Loucy (cell line): ENCODE data around the gene CD300A.

ENCODE experiments used
- H2AFZ ChIP-seq: fragments of 200-600 bp; sonication (generic); 2 replicates; pipeline ENCODE4 v1.6.0; 2016; ENCODE audit warnings: antibody characterized with exemption, mild to moderate bottlenecking, low read length, moderate library complexity
- H3F3A ChIP-seq: fragments of 200-600 bp; 2 replicates; pipeline ENCODE4 v1.6.0; 2016; ENCODE audit warnings: antibody characterized with exemption, low read depth, mild to moderate bottlenecking
- H3K27me3 ChIP-seq: fragments of 200-600 bp; sonication (generic); 2 replicates; pipeline ENCODE4 v1.6.1; 2014; ENCODE audit warnings: low read length, mild to moderate bottlenecking; ENCODE audit not compliant: insufficient read depth, poor library complexity, severe bottlenecking
- H3K36me3 ChIP-seq: fragments of 200-600 bp; sonication (generic); 2 replicates; pipeline ENCODE4 v1.6.1; 2016; ENCODE audit warnings: low read length; ENCODE audit not compliant: insufficient read depth
- H3K4me1 ChIP-seq: fragments of 200-600 bp; sonication (generic); 2 replicates; pipeline ENCODE4 v1.5.1; 2014; ENCODE audit warnings: low read length, mild to moderate bottlenecking; ENCODE audit not compliant: insufficient read depth, poor library complexity, severe bottlenecking
- H3K4me2 ChIP-seq: fragments of 200-600 bp; sonication (generic); 2 replicates; pipeline ENCODE4 v1.6.0; 2014; ENCODE audit warnings: antibody characterized with exemption, low read length, low read depth, mild to moderate bottlenecking; ENCODE audit not compliant: poor library complexity, severe bottlenecking
- H3K4me3 ChIP-seq: fragments of 200-600 bp; sonication (generic); 2 replicates; pipeline ENCODE4 v1.5.1; 2014; ENCODE audit warnings: low read length, mild to moderate bottlenecking, mixed read lengths; ENCODE audit not compliant: poor library complexity, severe bottlenecking
- H3K79me2 ChIP-seq: fragments of 200-600 bp; sonication (generic); 2 replicates; pipeline ENCODE4 v1.6.1; 2014; ENCODE audit warnings: low read length; ENCODE audit not compliant: insufficient read depth
- H3K9ac ChIP-seq: fragments of 200-600 bp; sonication (generic); 2 replicates; pipeline ENCODE4 v1.6.0; 2014; ENCODE audit warnings: mild to moderate bottlenecking, low read depth, low read length, moderate library complexity; ENCODE audit not compliant: poor library complexity, severe bottlenecking
- H3K9me2 ChIP-seq: fragments of 200-600 bp; sonication (generic); replicated peaks from 2 replicates; pipeline ENCODE4 v1.6.1; 2016; ENCODE audit warnings: low read depth, low read length, mixed read lengths
- H3K9me3 ChIP-seq: fragments of 200-600 bp; sonication (generic); 2 replicates; pipeline ENCODE4 v1.6.1; 2014; ENCODE audit warnings: mild to moderate bottlenecking, antibody characterized with exemption, low read length, low read depth; ENCODE audit not compliant: insufficient read depth
- H4K20me1 ChIP-seq: fragments of 200-600 bp; sonication (generic); 2 replicates; pipeline ENCODE4 v1.6.0; 2014; ENCODE audit warnings: antibody characterized with exemption, low read length, mild to moderate bottlenecking; ENCODE audit not compliant: insufficient read depth, poor library complexity, severe bottlenecking
- CTCF ChIP-seq: fragments of 200-600 bp; sonication (generic); conservative IDR thresholded peaks from 2 replicates; pipeline ENCODE4 v1.5.1; 2014; ENCODE audit warnings: mild to moderate bottlenecking, antibody characterized with exemption, low read length
- EZH2phosphoT487 ChIP-seq: fragments of 200-600 bp; IDR thresholded peaks from 2 replicates; pipeline ENCODE4 v1.6.1; 2018; ENCODE audit warnings: antibody characterized with exemption, mild to moderate bottlenecking, moderate library complexity, borderline replicate concordance

Gene CD300A

GRCh38 chr17:74523308-74523707, 56.9 kb downstream of the CD300A start:
- H3F3A ChIP-seq = no peaks in the 10 kb centered on the region
- H4K20me1 ChIP-seq = no peaks in the 10 kb centered on the region
- no peak overlapping the region for H3K4me2 ChIP-seq
- H3K9ac ChIP-seq = no peak overlapping the region
- H3K36me3 ChIP-seq = no peaks in the 10 kb centered on the region
- TF ChIP-seq CTCF (no peak), EZH2phosphoT487 (no peak)
- H3K27me3 ChIP-seq = no peaks in the 10 kb centered on the region
- H3K4me3 ChIP-seq = no peak overlapping the region
- no peaks in the 10 kb centered on the region for H3K9me3 ChIP-seq
- no peaks in the 10 kb centered on the region for H3K9me2 ChIP-seq
- no peaks in the 10 kb centered on the region for H3K4me1 ChIP-seq
- no peak overlapping the region for H2AFZ ChIP-seq
- no peaks in the 10 kb centered on the region for H3K79me2 ChIP-seq

GRCh38 chr17:74524653-74525464, 58.4 kb downstream of the CD300A start:
- H2AFZ ChIP-seq = no peak overlapping the region
- no peak overlapping the region for H3K4me2 ChIP-seq
- H3K27me3 ChIP-seq = no peaks in the 10 kb centered on the region
- no peak overlapping the region for H3K9ac ChIP-seq
- H3K36me3 ChIP-seq = no peaks in the 10 kb centered on the region
- H3K4me1 ChIP-seq = no peaks in the 10 kb centered on the region
- TF ChIP-seq EZH2phosphoT487 (no peak), CTCF (no peak)
- H3K9me3 ChIP-seq = no peaks in the 10 kb centered on the region
- H3F3A ChIP-seq = no peaks in the 10 kb centered on the region
- H3K79me2 ChIP-seq = no peaks in the 10 kb centered on the region
- no peaks in the 10 kb centered on the region for H4K20me1 ChIP-seq
- no peaks in the 10 kb centered on the region for H3K9me2 ChIP-seq
- no peak overlapping the region for H3K4me3 ChIP-seq

- no peaks in the 10 kb centered on the region for H3K4me1 ChIP-seq
- H3K36me3 ChIP-seq = no peaks in the 10 kb centered on the region
- H3K79me2 ChIP-seq = no peaks in the 10 kb centered on the region
- no peak overlapping the region for H3K4me2 ChIP-seq
- no peak overlapping the region for H3K9ac ChIP-seq
- H3F3A ChIP-seq = no peaks in the 10 kb centered on the region
- no peaks in the 10 kb centered on the region for H3K9me3 ChIP-seq
- H3K4me3 ChIP-seq = no peak overlapping the region
- H3K9me2 ChIP-seq = no peaks in the 10 kb centered on the region
- no peaks in the 10 kb centered on the region for H4K20me1 ChIP-seq
- H2AFZ ChIP-seq = no peak overlapping the region
- H3K27me3 ChIP-seq = no peaks in the 10 kb centered on the region
- TF ChIP-seq EZH2phosphoT487 = no peak
- no peak for TF ChIP-seq CTCF
Observed at GRCh38 chr17:74525465-74525725, 59.0 kb downstream of the CD300A start.
